GM12878 (cell line): Measurements from ENCODE around the gene KIF25. TPM values are rescaled to one million over a fixed set of nuclear protein-coding genes. Genes with fewer than 3 reads are reported as not detected.

Experiments
- ATAC-seq: fragments of 200-7000 bp; cut with Tn5 transposase; 3 replicates; pipeline ENCODE4 v1.9.1; 2020; ENCODE audit warnings: mild to moderate bottlenecking, moderate library complexity
- BruUV-seq: library from RNA; stranded (reverse); fragments of 400-500 nt; replicated peaks from 2 replicates; lab custom pipeline; 2021; lab: Mats Ljungman, UMichigan
- CTCF ChIA-PET: fragments of 300-600 bp; sonication (Branson Sonifier 250); formaldehyde crosslinking; extraction: SDS; loops from one replicate; lab custom pipeline; 2021; ENCODE audit warnings: inconsistent platforms; lab: Yijun Ruan, JAX
- POLR2A ChIA-PET: fragments of 350-600 bp; formaldehyde crosslinking; extraction: SDS; loops from one replicate; lab custom pipeline; 2021; ENCODE audit warnings: inconsistent platforms; lab: Charles Lee
- RAD21 ChIA-PET: fragments of 300-600 bp; sonication (Branson Sonifier 250); formaldehyde crosslinking; loops from one replicate; lab custom pipeline; 2023; ENCODE audit warnings: antibody characterized with exemption; ENCODE audit not compliant: unreplicated experiment; lab: Charles Lee
- SMC1A ChIA-PET: fragments of 300-600 bp; sonication (Branson Sonifier 250); formaldehyde crosslinking; loops from one replicate; lab custom pipeline; 2023; ENCODE audit not compliant: unreplicated experiment, uncharacterized antibody; lab: Charles Lee
- DNase-seq: peaks from one replicate; pipeline ENCODE4 v3.0.0-alpha.2; 2011; ENCODE audit warnings: low read depth, low spot score
- FAIRE-seq: peaks from 3 replicates; lab custom pipeline; 2011; peaks lifted over from hg19 to GRCh38; lab: Jason Lieb, UNC
- H2AFZ ChIP-seq: 2 replicates; pipeline ENCODE4 v1.6.0; 2011; ENCODE audit warnings: low read depth, low read length, control low read depth; ENCODE audit not compliant: control insufficient read depth
- H3K27ac ChIP-seq: 2 replicates; pipeline ENCODE4 v1.5.1; 2011; ENCODE audit warnings: control low read depth; ENCODE audit not compliant: control insufficient read depth, insufficient read depth
- H3K27me3 ChIP-seq, 2 experiments: replicated peaks in 1 of 2; 2 replicates each; pipeline versions ENCODE4 v1.6.0 to v1.6.1; 2011; ENCODE audit warnings: low read length in 1 of 2; ENCODE audit not compliant: control insufficient read depth in 2 of 2, insufficient read depth in 2 of 2
- H3K36me3 ChIP-seq, 2 experiments: 2 replicates each; pipeline ENCODE4 v1.5.1; 2011; ENCODE audit warnings: low read length in 1 of 2; ENCODE audit not compliant: control insufficient read depth in 2 of 2, insufficient read depth in 2 of 2
- H3K4me1 ChIP-seq: 2 replicates; pipeline ENCODE4 v1.6.1; 2011; ENCODE audit warnings: mild to moderate bottlenecking, low read length, moderate library complexity, mixed read lengths; ENCODE audit not compliant: control insufficient read depth, insufficient read depth
- H3K4me2 ChIP-seq: 2 replicates; pipeline ENCODE4 v1.6.0; 2011; ENCODE audit warnings: control low read depth; ENCODE audit not compliant: control insufficient read depth, insufficient read depth
- H3K4me3 ChIP-seq: fragments of 200-600 bp; sonication (generic); 2 replicates; pipeline ENCODE4 v1.5.1; 2016
- H3K79me2 ChIP-seq: 2 replicates; pipeline ENCODE4 v1.6.0; 2011; ENCODE audit warnings: low read length; ENCODE audit not compliant: control insufficient read depth, insufficient read depth
- H3K9ac ChIP-seq: 2 replicates; pipeline ENCODE4 v1.8.0; 2011; ENCODE audit warnings: low read length, control low read depth, mixed read lengths; ENCODE audit not compliant: control insufficient read depth, insufficient read depth
- H3K9me3 ChIP-seq: replicated peaks from 3 replicates; pipeline ENCODE4 v1.5.1; 2011; ENCODE audit warnings: mild to moderate bottlenecking, low read length; ENCODE audit not compliant: control insufficient read depth, insufficient read depth
- H4K20me1 ChIP-seq: 2 replicates; pipeline ENCODE4 v1.6.0; 2011; ENCODE audit not compliant: control insufficient read depth, insufficient read depth
- CREB1 ChIP-seq: IDR thresholded peaks from 2 replicates; pipeline ENCODE4 v1.6.1; 2012; ENCODE audit warnings: low read depth, mild to moderate bottlenecking, inconsistent platforms
- ELK1 ChIP-seq: IDR thresholded peaks from 2 replicates; pipeline ENCODE4 v1.6.1; 2012; ENCODE audit warnings: low read depth, low read length, improper control_type of control experiment
- IRF4 ChIP-seq: IDR thresholded peaks from 2 replicates; pipeline ENCODE4 v1.6.1; 2011; ENCODE audit warnings: low read depth, low read length
- RUNX3 ChIP-seq: IDR thresholded peaks from 2 replicates; pipeline ENCODE4 v1.6.1; 2012; ENCODE audit warnings: low read length, inconsistent platforms
- SMAD5 ChIP-seq: IDR thresholded peaks from 2 replicates; pipeline ENCODE4 v1.6.1; 2016; ENCODE audit warnings: antibody characterized with exemption, low read depth
- STAT3 ChIP-seq: IDR thresholded peaks from 2 replicates; pipeline ENCODE4 v1.6.1; 2011; ENCODE audit warnings: low read depth, low read length, improper control_type of control experiment
- TAF1 ChIP-seq: IDR thresholded peaks from 2 replicates; pipeline ENCODE4 v1.6.1; 2011; ENCODE audit warnings: mild to moderate bottlenecking, low read depth, low read length, borderline replicate concordance
- YBX1 ChIP-seq: fragments of 450-650 bp; IDR thresholded peaks from 2 replicates; pipeline ENCODE4 v1.6.1; 2016; ENCODE audit warnings: antibody characterized with exemption
- ZBTB11 ChIP-seq: fragments of 450-650 bp; formaldehyde crosslinking; IDR thresholded peaks from 2 replicates; pipeline ENCODE4 v1.5.0; 2022; ENCODE audit warnings: mild to moderate bottlenecking, missing genetic modification characterization
- WGBS: methylation state at CpG from one replicate; pipeline ENCODE4 v1.1.6; 2016; ENCODE audit warnings: low lambda C conversion rate; ENCODE audit not compliant: insufficient replicate concordance, insufficient coverage; ENCODE audit errors: missing lambda C conversion rate; 5-methylcytosine and 5-hydroxymethylcytosine counted together
- in situ Hi-C: fragments of 300-500 bp; cut with MboI; formaldehyde crosslinking; loops from 9 replicates; pipeline ENCODE4 v1.14.3; 2018; ENCODE audit warnings: mixed read lengths
- intact Hi-C: fragments of 100-400 bp; cut with micrococcal nuclease; formaldehyde crosslinking; loops from one replicate; pipeline ENCODE4 v1.14.2; 2022; ENCODE audit not compliant: unreplicated experiment
- polyA plus RNA-seq, 11 experiments: library from polyadenylated mRNA; depleted of rRNA in 4 of 11; unstranded in 6 of 11; stranded (reverse) in 5 of 11; fragments of >200 nt; fragmentation: Nextera tagmentation in 4 of 11; fragmentation: Illumina TruSeq in 1 of 11; extraction: Ambion mirVana in 4 of 11; extraction: Trizol in 1 of 11; gene quantifications; 1 replicate in 1 of 11; 2 replicates in 10 of 11; pipeline versions ENCODE4 v1.2.1 to v1.2.3, GENCODE V29; 2011 to 2016; ENCODE audit warnings: inconsistent platforms in 2 of 11, missing spikeins in 2 of 11, low read depth in 1 of 11
- total RNA-seq, 4 experiments: library from RNA; depleted of rRNA in 3 of 4; stranded (reverse); fragments of >200 nt in 3 of 4; fragmentation: Illumina TruSeq in 1 of 4; extraction: Trizol in 1 of 4; gene quantifications; 2 replicates each; pipeline versions ENCODE4 v1.2.1 to v1.2.3, GENCODE V29; 2013 to 2021

The KIF25 gene
- total and polyA plus RNA-seq, 10 of the 15 experiments (the other 5 are each of a cell fraction or from before 2014, with no cell fraction given) = not detected

- H3K27me3 ChIP-seq = no peaks in the 10 kb centered on the region
- H3K36me3 ChIP-seq = no peaks in the 10 kb centered on the region
- H3K4me3 ChIP-seq = no peak overlapping the region
- TF ChIP-seq IRF4 = no peak
- no peak for TF ChIP-seq SMAD5
- TF ChIP-seq STAT3 = no peak
- TF ChIP-seq ELK1 = no peak
- no peak for TF ChIP-seq CREB1
- no peak for TF ChIP-seq YBX1
- no TSS peak for BruUV-seq
- RAD21 ChIA-PET = no interaction called here
- no peaks in the 10 kb centered on the region for H4K20me1 ChIP-seq
- FAIRE-seq (no peak), ATAC-seq (no peak), DNase-seq (no peak)
- 44% methylated on average over 28 of the region's 31 CpGs for WGBS
- SMC1A ChIA-PET = no interaction called here
- CTCF ChIA-PET = no interaction called here
- H3K9ac ChIP-seq = no peak overlapping the region
- H3K27ac ChIP-seq = no peak overlapping the region
- POLR2A ChIA-PET = no interaction called here
- intact Hi-C loops = no loop called here
- no peak overlapping the region for H2AFZ ChIP-seq
- in situ Hi-C loops = no loop called here
- no peaks in the 10 kb centered on the region for H3K9me3 ChIP-seq
- no peaks in the 10 kb centered on the region for H3K4me1 ChIP-seq
- H3K4me2 ChIP-seq = no peak overlapping the region
- H3K79me2 ChIP-seq = no peaks in the 10 kb centered on the region
These were observed 65.1 kb downstream of the KIF25 start for GRCh38 chr6:168062346-168063289.

GRCh38 chr6:168063431-168063830 lies 66.0 kb downstream of the KIF25 start:
- in situ Hi-C loops (no loop called here), intact Hi-C loops (no loop called here)
- Histone ChIP-seq H3K36me3 (no peaks in the 10 kb centered on the region), H3K4me1 (no peaks in the 10 kb centered on the region), H3K27ac (no peak overlapping the region), H3K9me3 (no peaks in the 10 kb centered on the region), H3K4me2 (no peak overlapping the region), H3K79me2 (no peaks in the 10 kb centered on the region), H2AFZ (no peak overlapping the region), H4K20me1 (no peaks in the 10 kb centered on the region), H3K27me3 (no peaks in the 10 kb centered on the region), H3K4me3 (no peak overlapping the region), H3K9ac (no peak overlapping the region)
- WGBS = 35% methylated on average over 13 of the region's 13 CpGs
- POLR2A ChIA-PET = no interaction called here
- CTCF ChIA-PET = no interaction called here
- FAIRE-seq = no peak
- RAD21 ChIA-PET = no interaction called here
- no TSS peak for BruUV-seq
- SMC1A ChIA-PET = no interaction called here
- no peak for ATAC-seq
- no peak for DNase-seq
- TF ChIP-seq RUNX3 (no peak), ZBTB11 (CRISPR knock-in tag) (no peak), TAF1 (no peak)
